Stimulated activated CD4-positive, alpha-beta T cell treated with anti-CD3 and anti-CD28 coated beads, Interleukin-2, amount 100 ng/mL, for 24 hours (primary cell): Measurements from ENCODE around the gene TANC2.

Experiments
- DNase-seq, 2 donors: peaks; one replicate each; pipeline ENCODE4 v3.0.0-alpha.2; 2020

TANC2 gene

DNA sequence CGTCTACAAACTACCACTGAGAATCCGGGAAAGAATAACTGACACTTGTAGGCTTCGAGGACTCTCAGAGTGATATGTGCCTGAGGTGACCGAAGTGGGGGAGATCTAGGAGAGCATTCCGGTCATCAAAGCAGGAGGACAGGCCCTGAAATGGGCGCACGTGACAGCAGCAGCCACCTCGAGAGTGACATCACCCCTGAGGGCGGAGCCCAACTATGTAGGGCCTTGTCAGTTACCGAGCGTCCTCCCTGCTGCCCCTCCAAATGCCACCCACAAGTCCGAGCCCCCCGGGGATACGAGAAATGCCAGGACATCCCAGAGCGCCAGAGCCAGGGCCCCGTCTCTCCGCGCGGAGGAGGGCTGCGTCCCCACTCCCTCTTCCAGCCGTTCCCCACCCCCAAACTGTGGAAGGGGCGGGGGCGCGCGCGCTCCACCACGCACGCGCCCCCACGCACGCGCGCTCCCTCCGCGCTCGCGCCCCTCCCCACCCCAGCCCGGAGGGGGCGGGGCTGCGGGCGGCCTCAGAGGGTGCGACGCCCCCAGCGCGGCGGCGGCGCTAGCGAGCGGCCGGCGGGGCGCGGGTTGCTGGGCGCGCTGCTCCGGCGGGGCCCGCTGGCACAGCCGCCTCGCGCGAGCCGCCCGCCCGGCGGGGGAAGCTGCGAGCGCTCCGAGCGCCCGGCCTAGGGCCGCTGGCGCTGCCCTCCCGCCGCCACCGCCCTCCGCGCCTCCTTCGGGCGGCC lies at the start of gene TANC2:
Gene TANC2, plus strand, starts transcription at position 550 of the 740 bp plus-strand sequence. CDS start 43,325 bp downstream, outside the sequence.
- DNase-seq, result peak; percentile 72 to 74

DNA sequence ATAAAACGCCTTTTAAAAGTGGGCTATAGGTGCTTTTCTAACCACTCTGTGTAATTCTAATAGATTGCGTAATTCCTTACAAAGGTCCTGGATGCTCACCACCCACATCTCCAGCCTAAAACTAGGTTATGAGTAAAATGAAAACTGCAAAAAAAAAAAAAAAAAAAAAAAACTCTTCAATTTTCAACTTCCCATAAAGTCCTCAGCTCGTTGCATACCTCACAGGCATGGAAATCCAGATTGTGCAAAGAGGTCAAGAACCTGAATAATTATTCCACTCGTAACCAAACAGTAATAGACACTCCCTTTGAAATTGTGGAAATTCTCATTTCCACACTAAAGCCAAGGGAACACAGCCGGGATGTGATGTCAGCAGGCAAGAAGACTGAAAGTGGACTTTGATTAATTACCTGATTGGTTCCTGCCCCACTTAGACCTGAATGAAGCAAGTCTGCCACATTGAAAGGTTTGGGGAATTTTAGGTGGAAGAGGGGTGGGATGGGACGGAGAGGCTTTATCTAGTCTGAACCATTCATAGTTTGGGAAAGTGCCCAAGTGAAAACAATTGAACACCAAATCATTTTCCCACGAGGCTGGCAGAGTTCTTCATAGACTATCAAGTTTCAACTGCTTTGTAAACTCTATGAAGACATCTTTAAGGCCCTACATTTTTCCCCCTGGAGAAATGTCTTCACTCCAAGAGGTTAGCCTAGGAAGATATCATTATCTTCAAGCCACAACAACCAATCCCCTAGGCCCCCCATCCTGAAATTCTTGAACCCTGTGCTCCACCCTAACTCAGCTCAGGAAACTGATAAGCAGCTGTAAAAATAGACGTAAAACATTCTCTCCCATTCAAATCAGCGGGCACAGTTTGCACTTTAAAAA lies 49.1 kb upstream of the TANC2 start:
- DNase-seq, result no peak

DNA sequence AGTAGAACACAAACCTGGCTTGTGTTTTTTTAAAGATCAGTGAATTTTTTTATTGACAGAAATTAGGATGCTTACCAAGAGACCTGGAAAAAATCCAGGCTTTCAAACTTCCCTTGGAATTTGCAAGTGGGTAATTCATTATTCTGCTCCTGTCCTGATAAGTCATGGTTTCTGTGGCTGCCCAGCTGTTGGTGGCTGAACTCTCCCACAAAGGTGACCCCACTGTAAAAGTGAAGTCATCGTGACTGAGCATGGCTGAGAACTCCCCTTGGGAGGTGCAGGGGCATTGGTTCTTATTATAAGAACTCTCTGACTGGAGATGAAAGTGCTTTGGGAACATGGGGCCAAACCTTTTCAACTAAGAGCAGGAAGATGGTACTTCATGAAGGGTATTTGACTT lies 46.6 kb upstream of the TANC2 start:
- DNase-seq, result no peak

DNA sequence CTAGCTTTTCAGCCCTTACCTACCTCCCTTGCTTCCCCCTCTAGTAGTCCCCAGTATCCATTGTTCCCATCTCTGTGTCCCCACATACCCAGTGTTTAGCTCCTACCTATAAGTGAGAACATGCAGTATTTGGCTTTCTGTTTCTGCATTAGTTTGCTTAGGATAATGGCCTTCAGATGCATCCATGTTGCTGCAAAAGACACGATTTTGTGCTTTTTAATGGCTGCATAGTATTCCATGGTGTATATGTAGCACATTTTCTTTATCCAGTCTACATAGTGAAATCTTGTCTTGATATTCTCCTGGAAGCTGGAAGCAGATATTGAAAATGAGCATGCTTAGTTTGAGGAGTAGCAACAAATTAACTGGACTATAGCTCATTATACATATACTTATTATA lies 45.7 kb upstream of the TANC2 start:
- no peak for DNase-seq

DNA sequence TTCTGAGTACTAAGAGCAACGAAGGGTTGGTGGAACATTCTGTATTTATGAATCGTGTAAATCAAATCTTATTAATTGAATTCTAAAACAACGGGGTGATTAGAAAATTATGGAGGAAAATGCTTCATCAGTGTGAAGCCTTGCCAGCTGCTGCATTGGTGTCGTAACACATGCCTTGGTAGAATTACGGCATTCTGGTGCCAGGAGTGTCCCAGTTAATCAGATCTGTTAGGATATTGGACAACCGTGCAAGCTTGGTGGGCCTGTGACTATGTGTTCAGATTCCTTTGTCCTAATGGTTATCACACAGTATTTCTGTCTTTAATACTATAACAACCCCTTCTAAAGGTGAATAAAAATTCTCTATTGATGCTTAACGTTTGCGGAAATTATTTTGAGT lies 44.2 kb upstream of the TANC2 start:
- DNase-seq, result no peak

DNA sequence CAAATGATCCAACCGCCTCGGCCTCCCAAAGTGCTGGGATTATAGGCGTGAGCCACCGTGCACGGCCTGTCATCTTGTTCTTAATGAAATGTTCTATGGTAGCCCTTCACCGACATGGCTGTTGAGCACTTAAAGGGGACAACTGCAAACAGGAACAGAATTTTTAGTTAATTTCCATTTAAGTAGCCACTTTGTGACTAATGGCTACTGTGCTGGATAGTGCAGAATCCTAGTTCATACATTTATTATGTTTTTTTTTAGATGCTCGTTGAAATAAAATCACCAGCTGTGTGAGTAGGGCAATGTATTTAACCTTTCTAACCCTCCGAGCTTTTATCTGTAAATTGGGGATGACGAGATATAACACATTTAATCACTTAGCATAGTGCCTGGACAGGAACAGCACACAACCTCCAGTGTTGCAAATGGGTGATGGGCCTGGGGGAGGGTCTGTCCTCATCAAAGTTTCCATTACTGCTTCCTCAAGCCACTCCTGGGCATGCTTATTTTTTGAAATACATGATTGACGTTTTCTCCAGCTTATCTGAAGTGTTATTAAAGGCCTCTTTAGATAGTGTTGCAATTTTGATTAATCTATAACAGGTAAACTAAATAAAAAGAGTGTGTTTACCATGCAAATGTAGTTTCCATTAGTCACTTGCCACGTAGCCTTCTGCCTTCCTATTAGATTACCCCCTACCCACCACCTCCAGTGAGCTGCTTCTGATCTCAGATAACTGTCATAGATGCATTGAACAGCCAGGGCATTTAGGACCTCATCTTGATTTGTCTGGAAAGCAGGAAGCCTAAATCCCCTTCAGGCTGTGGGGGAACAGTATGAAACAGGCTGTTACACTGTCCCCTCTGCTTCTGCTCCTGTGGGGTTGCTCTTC lies 42.5 kb upstream of the TANC2 start:
- DNase-seq, result no peak

DNA sequence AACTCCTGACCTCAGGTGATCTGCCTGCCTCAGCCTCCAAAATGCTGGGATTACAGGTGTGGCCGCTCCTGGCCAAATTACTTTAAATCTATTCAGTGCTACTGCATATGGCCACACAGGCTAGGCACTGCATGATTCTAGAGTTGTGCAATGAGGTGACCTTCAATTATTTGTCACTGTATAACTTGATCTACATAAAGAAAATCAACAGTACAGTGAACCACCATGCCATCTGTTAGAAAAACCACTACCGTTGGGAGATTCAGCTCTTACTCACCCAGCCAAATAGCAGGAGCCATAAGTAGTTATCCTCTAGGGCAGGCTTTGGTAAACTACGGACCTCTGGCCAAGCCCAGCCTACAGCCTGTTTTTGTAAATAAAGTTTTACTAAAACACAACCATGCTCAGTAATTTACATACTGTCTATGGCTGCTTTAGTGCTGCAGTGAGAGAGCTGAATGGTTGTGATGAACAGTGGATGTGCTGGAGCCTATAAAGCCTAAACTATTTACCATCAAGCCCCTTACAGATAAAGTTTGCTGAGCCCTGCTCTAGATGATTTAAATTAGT lies 40.7 kb upstream of the TANC2 start:
- no peak for DNase-seq

DNA sequence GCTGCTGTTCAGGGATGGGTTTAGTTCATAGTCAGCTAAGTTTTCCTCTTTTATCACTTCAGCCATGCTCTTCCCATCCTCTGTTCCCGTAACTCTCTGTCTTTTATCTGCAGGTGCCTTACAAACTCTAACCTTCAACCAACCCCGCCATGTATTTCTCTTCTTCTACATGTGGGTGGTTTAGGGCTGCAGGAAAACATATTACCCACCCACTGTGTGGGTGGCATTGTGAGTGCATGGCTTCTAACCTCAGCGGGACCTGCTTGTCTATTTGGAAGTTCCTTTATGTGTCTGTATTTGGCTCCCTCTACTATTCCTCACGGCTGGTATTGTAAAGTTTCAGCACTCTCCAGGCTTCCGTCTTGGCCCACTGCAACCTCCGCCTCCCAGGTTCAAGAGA lies 39.0 kb upstream of the TANC2 start:
- DNase-seq, result no peak

DNA sequence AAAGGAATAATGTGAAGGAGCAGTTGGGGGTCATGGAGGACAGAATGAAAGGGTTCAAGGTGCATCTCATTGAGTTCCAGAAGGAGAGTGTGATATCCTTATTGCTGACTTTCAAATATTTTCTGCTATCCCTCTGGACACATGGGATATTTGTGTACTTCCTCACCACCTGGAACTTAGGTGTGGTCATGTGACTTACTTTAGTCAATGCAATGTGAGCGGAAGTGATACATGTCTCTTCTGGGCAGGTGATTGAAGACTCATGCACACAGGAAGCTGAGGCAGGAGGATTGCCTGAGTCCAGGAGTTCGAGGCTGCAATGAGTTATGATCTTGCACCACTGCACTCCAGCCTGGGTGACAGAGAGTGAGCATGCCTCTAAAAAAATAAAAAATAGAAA lies 36.7 kb upstream of the TANC2 start:
- no peak for DNase-seq

DNA sequence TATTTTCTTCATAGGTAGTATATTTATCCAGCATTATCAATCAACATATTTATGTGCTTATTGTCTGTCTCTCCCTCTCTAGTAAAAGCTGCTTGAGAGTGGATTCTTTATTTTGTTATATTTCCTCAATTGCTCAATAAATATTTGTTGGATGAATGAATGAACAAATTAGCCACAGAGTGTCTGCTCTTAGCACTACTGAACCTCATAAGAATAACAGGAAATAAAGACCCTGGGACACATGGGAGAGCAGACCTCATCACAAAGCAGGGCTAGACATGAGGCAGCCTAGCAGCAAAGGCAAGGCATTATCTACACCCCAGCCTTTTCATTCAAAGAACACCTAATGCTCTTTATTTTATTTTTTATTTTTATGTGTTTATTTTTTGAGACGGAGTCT lies 34.9 kb upstream of the TANC2 start:
- DNase-seq, result no peak

DNA sequence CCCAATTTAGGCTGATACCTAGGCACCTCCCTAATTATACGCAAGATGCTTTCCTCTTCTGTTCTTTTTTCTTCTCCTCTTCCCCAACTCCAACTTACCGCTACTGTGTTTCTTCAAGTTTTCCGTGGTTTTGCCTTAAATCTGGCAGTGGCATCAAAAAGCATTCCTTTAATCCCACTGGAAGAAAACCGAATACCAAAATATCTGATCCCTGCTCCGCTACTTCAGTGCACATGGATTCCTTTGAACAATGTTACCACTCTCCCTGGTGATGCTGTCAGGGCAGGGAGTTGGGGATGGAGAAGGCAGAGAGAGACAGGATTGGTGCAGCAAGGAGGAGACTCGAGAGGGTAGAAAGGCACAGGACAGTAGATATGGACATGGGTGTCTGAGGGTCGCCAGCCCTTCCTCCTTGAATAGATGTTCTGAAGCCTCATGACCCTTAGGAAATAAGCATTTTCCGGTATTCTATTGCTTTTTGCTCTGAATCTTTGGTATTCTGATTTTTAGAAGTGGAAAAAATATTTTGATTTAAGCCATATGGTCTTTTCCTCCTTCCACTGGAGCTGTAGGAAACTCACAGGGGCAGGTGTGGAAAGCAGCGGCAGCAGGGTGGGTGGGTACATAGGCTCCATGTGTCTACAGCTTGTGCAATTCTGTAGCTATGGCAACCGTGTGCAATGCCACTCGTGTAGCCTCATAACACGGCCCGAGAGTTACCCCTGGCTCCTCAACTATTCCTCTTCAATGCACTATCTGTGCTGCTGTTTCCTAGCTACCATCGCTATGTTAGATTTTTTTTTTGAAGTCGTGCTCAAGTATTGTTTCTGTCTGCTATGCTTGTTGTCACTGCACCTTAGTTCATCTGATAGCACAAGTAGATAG lies 32.3 kb upstream of the TANC2 start:
- no peak for DNase-seq

DNA sequence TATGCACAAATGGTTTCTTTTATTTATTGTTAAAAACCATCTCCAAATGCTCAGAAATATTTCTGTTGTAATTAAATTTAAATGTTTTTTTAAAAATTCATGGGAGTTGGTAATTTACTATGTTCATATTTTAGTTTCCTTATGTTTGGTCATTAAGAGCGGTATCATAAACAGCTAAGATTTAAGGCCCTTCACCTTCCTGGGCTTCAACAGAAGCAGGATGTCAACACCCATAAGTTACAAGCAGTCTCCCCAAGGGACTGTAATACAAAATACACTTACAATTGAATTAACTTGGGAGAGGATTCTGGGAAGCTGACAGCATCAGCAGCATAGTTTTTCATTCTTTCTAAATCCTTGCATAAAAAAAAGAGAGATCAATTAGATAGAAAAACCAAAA lies 30.9 kb upstream of the TANC2 start:
- no peak for DNase-seq

DNA sequence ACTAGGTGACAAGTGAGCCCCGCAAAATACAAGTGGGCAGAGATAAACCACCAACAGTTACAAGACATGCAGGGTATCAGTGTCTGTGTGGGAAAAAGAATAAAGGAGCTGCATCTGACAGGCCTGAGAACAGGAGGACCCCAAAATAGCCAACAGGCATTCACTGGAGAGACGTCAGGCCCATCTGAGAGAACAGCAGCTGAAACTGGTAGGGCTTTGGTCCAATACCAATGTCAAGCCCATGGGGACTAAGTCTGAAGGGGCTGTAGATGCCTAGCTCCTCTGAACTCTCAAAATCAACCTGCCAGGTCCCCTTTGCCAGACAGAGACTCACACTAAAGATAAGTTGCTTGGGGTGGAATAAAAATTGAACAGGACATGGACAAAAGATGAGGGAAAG lies 30.5 kb upstream of the TANC2 start:
- no peak for DNase-seq

DNA sequence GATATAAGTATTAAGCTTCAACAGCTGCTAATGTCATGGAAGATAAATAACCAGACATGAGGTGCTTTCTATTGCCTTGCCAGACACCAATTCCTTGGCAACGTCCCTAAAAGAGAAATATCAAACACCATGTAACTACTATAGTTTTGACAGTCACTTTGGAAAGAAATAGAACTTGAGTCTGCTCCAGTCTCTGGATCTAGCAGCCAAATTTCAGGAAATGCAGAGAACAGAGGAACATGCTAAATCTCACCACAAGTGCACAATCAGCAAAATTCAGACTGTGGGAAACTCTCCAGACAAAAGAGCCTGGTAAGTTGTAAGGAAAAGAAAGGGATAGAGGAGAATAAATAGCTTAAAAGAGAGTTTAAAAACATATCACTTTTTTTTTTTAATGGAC lies 28.4 kb upstream of the TANC2 start:
- no peak for DNase-seq

DNA sequence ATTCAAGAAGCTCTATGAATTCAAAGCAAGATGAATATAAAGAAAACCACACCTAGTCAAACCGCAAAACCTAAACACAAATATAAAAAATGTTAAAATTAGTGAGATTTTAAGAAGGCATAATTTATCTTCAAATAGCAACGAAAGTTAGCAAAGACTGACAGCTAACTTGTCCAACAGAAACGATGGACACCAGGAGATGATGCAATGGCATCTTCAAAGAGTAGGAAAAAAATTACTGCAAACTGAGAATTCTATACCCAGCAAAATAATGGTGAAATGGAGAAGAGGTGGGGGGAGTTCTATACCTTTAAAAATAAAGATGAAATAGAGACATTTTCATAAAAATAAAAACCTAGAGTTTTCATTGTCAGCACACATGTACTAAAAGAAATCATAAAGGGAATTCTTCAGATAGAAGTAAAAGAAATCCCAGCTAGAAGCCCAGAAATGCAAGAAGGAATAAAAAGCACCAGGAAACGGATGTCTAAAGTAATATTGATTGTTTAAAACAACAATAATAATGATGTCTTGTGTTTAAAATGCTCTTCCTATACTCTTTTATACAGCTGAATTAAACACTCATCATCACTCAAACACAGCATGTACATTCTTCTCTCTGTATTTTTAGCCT lies 24.6 kb upstream of the TANC2 start:
- DNase-seq, result no peak

DNA sequence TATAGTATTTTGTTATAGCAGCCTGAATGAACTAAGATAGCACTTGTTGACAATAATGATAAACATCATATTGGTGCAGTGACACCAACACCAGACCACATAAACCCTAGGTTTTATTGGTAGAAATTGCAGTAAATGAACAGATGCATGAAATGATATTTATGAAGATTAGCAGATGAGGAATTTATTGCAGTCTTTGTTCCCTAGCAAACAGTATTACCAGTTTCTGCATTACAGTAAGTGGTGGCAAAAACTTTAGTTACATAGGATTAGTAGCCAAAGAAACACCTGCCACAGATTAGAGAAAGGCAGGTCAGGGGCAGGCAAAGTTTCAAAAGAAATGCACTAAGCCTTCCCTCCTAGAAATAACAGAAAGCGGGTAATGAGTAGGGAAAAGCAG lies 17.7 kb upstream of the TANC2 start:
- DNase-seq, result no peak

DNA sequence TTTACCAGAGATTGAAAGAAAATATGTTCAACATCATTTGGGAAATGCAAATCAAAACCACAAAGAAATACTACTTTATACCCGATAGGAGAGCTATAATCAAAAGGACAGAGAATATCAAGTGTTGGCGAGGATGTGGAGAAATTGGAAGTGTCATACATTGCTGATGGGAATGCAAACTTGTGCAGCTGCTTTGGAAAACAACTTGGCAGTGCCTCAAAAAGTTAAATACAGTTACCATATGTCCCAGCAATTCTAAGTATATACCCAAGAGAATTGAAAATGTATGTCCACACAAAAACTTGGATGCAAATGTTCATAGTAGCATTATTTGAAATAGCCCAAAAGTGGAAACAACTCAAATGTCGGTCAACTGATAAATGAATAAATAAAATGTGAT lies 17.0 kb upstream of the TANC2 start:
- DNase-seq, result no peak

DNA sequence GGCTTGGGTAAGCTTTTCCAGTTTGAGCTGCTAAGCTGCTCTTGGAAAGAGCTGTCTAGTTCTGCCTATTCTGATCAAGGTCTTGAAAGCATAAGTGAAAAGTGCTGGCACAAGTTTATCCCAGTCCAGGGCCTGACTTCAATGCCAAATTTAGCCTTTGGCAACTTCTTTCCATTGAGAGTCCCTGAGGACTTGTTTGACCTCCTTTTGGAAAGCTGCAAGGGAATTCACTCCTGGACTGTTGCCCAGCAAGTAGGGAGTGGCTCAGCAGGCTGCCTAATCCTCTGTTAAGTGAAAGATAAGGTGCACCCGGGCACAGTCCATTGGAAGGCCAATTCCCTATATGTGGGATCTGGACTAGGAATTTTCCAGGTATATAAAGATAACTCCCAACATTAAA lies 16.0 kb upstream of the TANC2 start:
- no peak for DNase-seq

DNA sequence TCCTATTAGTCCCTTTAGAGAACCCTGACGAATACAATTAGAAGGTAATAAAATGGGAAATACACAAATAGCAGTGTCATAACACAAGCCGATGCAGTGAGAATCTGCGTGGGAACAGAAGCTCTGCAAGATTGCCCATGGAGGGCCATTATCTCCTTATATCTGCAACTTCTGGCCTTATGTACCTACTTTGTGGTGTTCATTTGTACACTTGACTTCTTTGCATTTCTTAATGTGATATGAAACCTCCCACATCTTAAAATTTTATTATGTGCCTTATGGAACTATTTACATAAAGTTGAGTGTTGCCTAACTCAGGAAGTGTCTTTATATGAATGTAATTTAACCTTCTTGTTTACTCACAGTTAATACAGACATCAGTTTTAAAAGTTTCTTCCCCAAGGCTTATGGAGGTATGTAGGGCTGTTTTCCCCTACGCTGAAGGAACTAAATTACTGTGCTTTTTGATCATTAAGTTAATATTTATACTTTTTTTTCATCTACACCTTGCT lies 10.1 kb upstream of the TANC2 start:
- no peak for DNase-seq

DNA sequence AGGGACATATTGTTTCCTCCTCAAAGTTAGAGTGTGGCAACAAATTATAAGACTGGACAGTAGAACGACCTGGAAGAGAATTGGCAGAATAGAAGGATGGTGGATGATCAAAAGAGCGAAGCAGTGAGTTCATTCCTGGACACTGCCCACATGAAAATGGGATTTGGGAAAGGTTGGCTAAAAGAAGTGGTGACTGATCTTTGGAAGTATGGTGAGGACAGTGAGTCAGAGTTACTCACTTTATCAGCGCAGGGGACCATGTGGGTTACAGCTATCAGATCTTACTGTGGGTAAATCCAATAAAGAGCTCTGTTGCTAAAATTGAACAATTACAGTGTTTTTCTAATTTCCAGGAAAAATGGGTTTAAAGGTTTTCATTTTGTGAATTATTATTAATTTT lies 2.7 kb upstream of the TANC2 start:
- no peak for DNase-seq

DNA sequence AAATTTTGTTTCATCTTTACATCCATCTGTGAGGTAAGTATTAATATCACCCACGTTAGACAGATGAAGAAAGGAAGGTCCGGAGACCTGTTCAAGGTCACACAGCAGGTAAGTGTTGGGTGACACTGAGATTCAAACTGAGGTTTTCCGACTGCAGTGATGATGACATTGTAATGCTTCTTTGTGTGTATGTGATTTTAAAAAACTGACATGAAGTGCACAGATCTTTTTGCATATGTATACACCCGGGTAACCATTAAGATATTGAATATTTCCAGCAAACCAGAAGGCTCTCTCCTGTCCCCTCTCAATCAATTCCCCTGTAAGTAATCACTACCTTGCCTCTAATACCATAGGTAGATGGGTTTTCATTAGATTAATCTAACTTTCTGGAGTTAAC lies 1.5 kb upstream of the TANC2 start:
- no peak for DNase-seq
